HepG2 (cell line): Measurements from ENCODE around the gene SLC7A6OS. TPM values are rescaled to one million over a fixed set of nuclear protein-coding genes. Genes with fewer than 3 reads are reported as not detected.

Experiments used
- ATF6 ChIP-seq: sonication (generic); formaldehyde crosslinking; conservative IDR thresholded peaks from 2 replicates; pipeline ENCODE4 v1.4.0; 2020; ENCODE audit warnings: missing genetic modification reagents
- CCAR2 ChIP-seq: fragments of 200-400 bp; formaldehyde crosslinking; optimal IDR thresholded peaks from 2 replicates; pipeline ENCODE3; 2018; ENCODE audit warnings: low read depth, mild to moderate bottlenecking, low read length, moderate library complexity
- FOXP1 ChIP-seq, 2 experiments: fragments of 450-650 bp in 1 of 2; IDR thresholded peaks; 2 replicates each; pipeline ENCODE4 v1.6.1; 2017 to 2018; ENCODE audit warnings: antibody characterized with exemption in 1 of 2
- HES4 ChIP-seq: sonication (generic); formaldehyde crosslinking; IDR thresholded peaks from 2 replicates; pipeline ENCODE4 v1.9.0; 2021; ENCODE audit warnings: mild to moderate bottlenecking, missing genetic modification reagents, borderline replicate concordance
- HNF1B ChIP-seq: sonication (generic); formaldehyde crosslinking; IDR thresholded peaks from 2 replicates; pipeline ENCODE4 v1.5.1; 2020; ENCODE audit warnings: mild to moderate bottlenecking, moderate library complexity, missing genetic modification reagents
- MEIS1 ChIP-seq: sonication (generic); formaldehyde crosslinking; IDR thresholded peaks from 2 replicates; pipeline ENCODE4 v1.9.0; 2021; ENCODE audit warnings: mild to moderate bottlenecking, missing genetic modification reagents, moderate library complexity, borderline replicate concordance
- MIXL1 ChIP-seq: IDR thresholded peaks from 2 replicates; pipeline ENCODE4 v1.6.1; 2016
- PAWR ChIP-seq: sonication (generic); formaldehyde crosslinking; IDR thresholded peaks from 2 replicates; pipeline ENCODE4 v1.4.0; 2020; ENCODE audit warnings: missing genetic modification reagents, mild to moderate bottlenecking, borderline replicate concordance
- PREB ChIP-seq: sonication (generic); formaldehyde crosslinking; IDR thresholded peaks from 2 replicates; pipeline ENCODE4 v1.4.0; 2020; ENCODE audit warnings: missing genetic modification reagents
- RBM22 ChIP-seq: fragments of 200-400 bp; formaldehyde crosslinking; optimal IDR thresholded peaks from 2 replicates; pipeline ENCODE3; 2017; ENCODE audit warnings: mild to moderate bottlenecking, low read length, moderate library complexity
- STAG1 ChIP-seq: sonication (generic); formaldehyde crosslinking; IDR thresholded peaks from 2 replicates; pipeline ENCODE4 v1.4.0; 2020; ENCODE audit warnings: missing genetic modification reagents
- TCF7L2 ChIP-seq: IDR thresholded peaks from 2 replicates; pipeline ENCODE4 v1.6.1; 2011; ENCODE audit warnings: mild to moderate bottlenecking, low read depth, low read length, moderate library complexity
- TP53 ChIP-seq: sonication (generic); formaldehyde crosslinking; conservative IDR thresholded peaks from 2 replicates; pipeline ENCODE4 v1.4.0; 2020; ENCODE audit warnings: missing genetic modification reagents
- ZFAT ChIP-seq: sonication (generic); formaldehyde crosslinking; conservative IDR thresholded peaks from 2 replicates; pipeline ENCODE4 v1.8.1; 2023; ENCODE audit warnings: missing genetic modification reagents, inconsistent platforms
- ZNF260 ChIP-seq: sonication (generic); formaldehyde crosslinking; IDR thresholded peaks from 2 replicates; pipeline ENCODE4 v1.4.0; 2020; ENCODE audit warnings: missing genetic modification reagents, low read depth, mild to moderate bottlenecking, borderline replicate concordance
- ZNF329 ChIP-seq: sonication (generic); formaldehyde crosslinking; IDR thresholded peaks from 2 replicates; pipeline ENCODE4 v1.9.0; 2021; ENCODE audit warnings: low read depth, mild to moderate bottlenecking, missing genetic modification reagents
- ZNF331 ChIP-seq: sonication (generic); formaldehyde crosslinking; IDR thresholded peaks from 2 replicates; pipeline ENCODE4 v1.4.0; 2020; ENCODE audit warnings: missing genetic modification reagents
- ZNF460 ChIP-seq: sonication (generic); formaldehyde crosslinking; IDR thresholded peaks from 2 replicates; pipeline ENCODE4 v1.5.1; 2020; ENCODE audit warnings: missing genetic modification reagents, mild to moderate bottlenecking, borderline replicate concordance
- ZNF605 ChIP-seq: sonication (generic); formaldehyde crosslinking; IDR thresholded peaks from 2 replicates; pipeline ENCODE4 v1.8.0; 2022; ENCODE audit warnings: mild to moderate bottlenecking, missing genetic modification reagents
- ZNF710 ChIP-seq: sonication (generic); formaldehyde crosslinking; IDR thresholded peaks from 2 replicates; pipeline ENCODE4 v1.5.0; 2020; ENCODE audit warnings: mild to moderate bottlenecking, missing genetic modification reagents, borderline replicate concordance
- ZNF782 ChIP-seq: sonication (generic); formaldehyde crosslinking; IDR thresholded peaks from 2 replicates; pipeline ENCODE4 v1.4.0; 2020; ENCODE audit warnings: missing genetic modification reagents, mild to moderate bottlenecking, borderline replicate concordance
- ZNF850 ChIP-seq: sonication (generic); formaldehyde crosslinking; conservative IDR thresholded peaks from 2 replicates; pipeline ENCODE4 v1.9.0; 2021; ENCODE audit warnings: mild to moderate bottlenecking, missing genetic modification reagents
- ZNF878 ChIP-seq: sonication (generic); formaldehyde crosslinking; IDR thresholded peaks from 2 replicates; pipeline ENCODE4 v1.8.1; 2023; ENCODE audit warnings: mild to moderate bottlenecking, missing genetic modification reagents, moderate library complexity
- polyA plus RNA-seq, 8 experiments: library from polyadenylated mRNA; depleted of rRNA in 3 of 8; stranded (reverse) in 7 of 8; unstranded in 1 of 8; fragments of >200 nt; fragmentation: Illumina TruSeq in 4 of 8; extraction: Trizol in 4 of 8; gene quantifications; 2 replicates each; pipeline versions ENCODE4 v1.2.1 to v1.2.3, GENCODE V29; 2011 to 2016; ENCODE audit warnings: low read depth in 4 of 8, missing spikeins in 1 of 8, mixed read lengths in 1 of 8; ENCODE audit not compliant: insufficient read depth in 1 of 8
- total RNA-seq, 5 experiments: library from RNA; depleted of rRNA; stranded (reverse); fragments of >200 nt; fragmentation: Illumina TruSeq; extraction: Trizol; gene quantifications; 2 replicates each; pipeline ENCODE4 v1.2.3, GENCODE V29; 2016; ENCODE audit warnings: low read depth in 1 of 5

SLC7A6OS gene
- total and polyA plus RNA-seq, 2 of the 13 experiments (the other 11 are each of a cell fraction or from before 2014, with no cell fraction given): 11.2 to 21.5 TPM

GRCh38 chr16:68257906-68258800 lies 52.6 kb downstream of the SLC7A6OS start (continued):
- TF ChIP-seq ZNF710 (CRISPR knock-in tag): 0 out of 2 replicates have a peak, but pooled peaks have one; percentile 52
- TF ChIP-seq RBM22: no peak
- TF ChIP-seq ZNF329 (CRISPR knock-in tag): no peak
- no peak; the same call in 1 of the 2 replicates for TF ChIP-seq MIXL1
- peak; percentile 92 for TF ChIP-seq ZNF331
- peak; percentile 52; the same call in 1 of the 2 replicates for TF ChIP-seq MEIS1
- TF ChIP-seq ZNF605 (CRISPR knock-in tag): peak; percentile 88
- no peak for TF ChIP-seq CCAR2
- TF ChIP-seq TCF7L2: no peak
- peak; percentile 88; the same call in 1 of the 2 replicates for TF ChIP-seq ZNF878 (CRISPR knock-in tag)
- TF ChIP-seq HES4: peak; percentile 40; the same call in 1 of the 2 replicates
- TF ChIP-seq ZFAT (CRISPR knock-in tag): no peak
- TF ChIP-seq PAWR (CRISPR knock-in tag): no peak
- TF ChIP-seq ZNF260: no peak
- TF ChIP-seq TP53: 0 out of 2 replicates have a peak, but pooled peaks have one; percentile 49
- TF ChIP-seq FOXP1 (IDR thresholded peaks at IDR 0.05): no peak
- peak; percentile 93 for TF ChIP-seq FOXP1 (CRISPR knock-in tag; IDR thresholded peaks at IDR 0.05)
- 0 out of 2 replicates have a peak, but pooled peaks have one; percentile 22 for TF ChIP-seq PREB
- TF ChIP-seq HNF1B (CRISPR knock-in tag): peak; percentile 89
- TF ChIP-seq STAG1 (CRISPR knock-in tag): no peak; the same call in 1 of the 2 replicates
- TF ChIP-seq ZNF850 (CRISPR knock-in tag): no peak
- TF ChIP-seq ZNF460 (CRISPR knock-in tag): no peak
- no peak for TF ChIP-seq ATF6 (CRISPR knock-in tag)
- TF ChIP-seq ZNF782 (CRISPR knock-in tag): no peak; the same call in 1 of the 2 replicates
